ENCODE results near the gene CCHCR1.
"Not testable (repeated sequence)": the region's sequence is repeated elsewhere in the genome, so short reads cannot be mapped to it uniquely, and the experiment has no call there.

Gene CCHCR1

GRCh38 chr6:31179896-31180295, 22.3 kb upstream of the CCHCR1 start:
- no peak for DNase-seq

GRCh38 chr6:31179042-31179386, 21.4 kb upstream of the CCHCR1 start:
- DNase-seq: no peak

GRCh38 chr6:31178143-31179041, 20.8 kb upstream of the CCHCR1 start:
- DNase-seq: no peak

- DNase-seq: peak; percentile 53
These were observed 18.4 kb upstream of the CCHCR1 start for GRCh38 chr6:31175971-31176370.

- DNase-seq: no peak
These were observed 16.8 kb upstream of the CCHCR1 start for GRCh38 chr6:31174378-31174777.

- DNase-seq: no peak
These were observed 15.8 kb upstream of the CCHCR1 start for GRCh38 chr6:31173406-31173805.

- no peak for DNase-seq
These were observed 15.4 kb upstream of the CCHCR1 start for GRCh38 chr6:31172973-31173384.

- no peak for DNase-seq
These were observed 14.6 kb upstream of the CCHCR1 start for GRCh38 chr6:31171931-31172905.

- DNase-seq: no peak
These were observed 13.5 kb upstream of the CCHCR1 start for GRCh38 chr6:31170987-31171671.

GRCh38 chr6:31170600-31170881, 12.9 kb upstream of the CCHCR1 start, which contains the start of gene POU5F1:
POU5F1 (minus strand) TSS chr6:31170682; CDS start chr6:31170620, 62 bp downstream.
- no peak for DNase-seq

- not testable (repeated sequence) for DNase-seq
These were observed 12.4 kb upstream of the CCHCR1 start for GRCh38 chr6:31169858-31170599.

GRCh38 chr6:31169123-31169857, 11.7 kb upstream of the CCHCR1 start:
- DNase-seq: no peak

GRCh38 chr6:31168606-31169005, 11.0 kb upstream of the CCHCR1 start:
- DNase-seq: no peak

GRCh38 chr6:31165986-31166385, 8.4 kb upstream of the CCHCR1 start:
- DNase-seq: no peak

GRCh38 chr6:31165064-31165832, 7.6 kb upstream of the CCHCR1 start:
- DNase-seq: not testable (repeated sequence)

- not testable (repeated sequence) for DNase-seq
These were observed 7.0 kb upstream of the CCHCR1 start for GRCh38 chr6:31164475-31165063.

- peak; percentile 20 for DNase-seq
These were observed 6.3 kb upstream of the CCHCR1 start for GRCh38 chr6:31163922-31164321.

GRCh38 chr6:31162463-31163165, 5.0 kb upstream of the CCHCR1 start:
- no peak for DNase-seq

- DNase-seq: no peak
These were observed 3.9 kb upstream of the CCHCR1 start for GRCh38 chr6:31161216-31162126.

All from hematopoietic multipotent progenitor cell treated with erythropoietin and hydrocortisone succinate and interleukin-3 and kit ligand, for 8 days (in vitro differentiated cells).